Muscle of leg (tissue), 11 donors: ENCODE measurements around the gene PRM1. TPM values are rescaled to one million over a fixed set of nuclear protein-coding genes. Genes with fewer than 3 reads are reported as not detected.
"Not testable (repeated sequence)": the region's sequence is repeated elsewhere in the genome, so short reads cannot be mapped to it uniquely, and the experiment has no call there.

ENCODE experiments used
- DNase-seq: peaks from one replicate; pipeline ENCODE4 v3.0.0; 2013
- H3K27ac ChIP-seq: one replicate; pipeline ENCODE4 v1.5.1; 2013; ENCODE audit warnings: mild to moderate bottlenecking, low read length, control low read depth
- H3K27me3 ChIP-seq: one replicate; pipeline ENCODE4 v1.6.1; 2013; ENCODE audit warnings: low read length; ENCODE audit not compliant: control insufficient read depth, insufficient read depth
- H3K36me3 ChIP-seq: one replicate; pipeline ENCODE4 v1.6.1; 2013; ENCODE audit warnings: low read length; ENCODE audit not compliant: control insufficient read depth, insufficient read depth
- H3K4me1 ChIP-seq: one replicate; pipeline ENCODE4 v1.6.1; 2013; ENCODE audit warnings: low read length; ENCODE audit not compliant: control insufficient read depth, insufficient read depth
- H3K4me3 ChIP-seq: one replicate; pipeline ENCODE4 v1.5.1; 2013; ENCODE audit warnings: low read length, control low read depth
- H3K9me3 ChIP-seq: replicated peaks from 2 replicates; pipeline ENCODE4 v1.6.1; 2013; ENCODE audit warnings: low read depth, low read length; ENCODE audit not compliant: control insufficient read depth
- WGBS: methylation state at CpG from one replicate; pipeline ENCODE4 v1.1.5; 2013; ENCODE audit warnings: missing lambda C conversion rate; ENCODE audit not compliant: insufficient coverage; 5-methylcytosine and 5-hydroxymethylcytosine counted together
- polyA plus RNA-seq, 8 donors: library from polyadenylated mRNA; unstranded; fragments of 120-200 nt; gene quantifications; one replicate each; pipeline versions ENCODE4 v1.2.1 to v1.2.3, GENCODE V29; 2013; ENCODE audit warnings: inconsistent platforms in 1 of 8, low replicate concordance in 1 of 8; ENCODE audit not compliant: insufficient read length in 8 of 8, insufficient read depth in 1 of 8
- total RNA-seq: library from RNA; stranded (reverse); fragments of 120-200 nt; gene quantifications from one replicate; pipeline ENCODE4 v1.2.4, GENCODE V29; 2013

PRM1 gene
- total and polyA plus RNA-seq, 9 donors, result not detected

DNA sequence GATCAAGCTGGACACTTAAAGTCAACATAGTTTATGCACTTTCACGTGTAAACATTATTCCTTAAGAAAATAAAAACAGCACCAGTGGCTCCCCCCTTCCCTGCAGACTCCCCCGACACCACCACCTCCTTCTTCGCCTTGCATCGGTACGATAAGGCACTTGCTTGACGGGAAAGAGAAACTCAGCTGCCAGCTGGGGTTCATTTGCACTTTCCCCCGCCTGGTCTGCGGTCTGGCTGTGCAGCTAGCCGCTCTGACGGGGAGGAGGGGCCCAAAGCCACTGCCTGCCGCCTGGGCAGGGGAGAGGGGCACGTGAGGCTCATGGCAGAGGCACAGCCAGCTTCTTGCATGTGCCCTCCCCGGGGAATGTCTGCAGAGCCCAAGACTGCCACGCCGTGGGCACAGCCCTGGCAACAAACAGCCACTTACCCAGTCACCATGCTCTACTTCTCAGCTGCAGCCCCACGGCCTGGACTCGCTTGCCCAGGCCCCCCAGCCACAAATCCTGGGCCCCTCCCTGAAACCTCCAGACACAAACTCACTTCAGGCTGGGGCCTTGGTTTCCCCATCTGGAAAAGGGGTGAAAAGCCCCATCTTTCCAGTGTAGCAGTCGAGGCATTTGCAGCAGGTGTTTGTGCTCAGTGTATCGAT is 16.5 kb upstream of the PRM1 start:
- 5% methylated on average over 15 of the region's 19 CpGs for WGBS
- no peak overlapping the region for H3K27ac ChIP-seq
- H3K4me1 ChIP-seq, result peaks cover 16% of the 10 kb centered on the region

DNA sequence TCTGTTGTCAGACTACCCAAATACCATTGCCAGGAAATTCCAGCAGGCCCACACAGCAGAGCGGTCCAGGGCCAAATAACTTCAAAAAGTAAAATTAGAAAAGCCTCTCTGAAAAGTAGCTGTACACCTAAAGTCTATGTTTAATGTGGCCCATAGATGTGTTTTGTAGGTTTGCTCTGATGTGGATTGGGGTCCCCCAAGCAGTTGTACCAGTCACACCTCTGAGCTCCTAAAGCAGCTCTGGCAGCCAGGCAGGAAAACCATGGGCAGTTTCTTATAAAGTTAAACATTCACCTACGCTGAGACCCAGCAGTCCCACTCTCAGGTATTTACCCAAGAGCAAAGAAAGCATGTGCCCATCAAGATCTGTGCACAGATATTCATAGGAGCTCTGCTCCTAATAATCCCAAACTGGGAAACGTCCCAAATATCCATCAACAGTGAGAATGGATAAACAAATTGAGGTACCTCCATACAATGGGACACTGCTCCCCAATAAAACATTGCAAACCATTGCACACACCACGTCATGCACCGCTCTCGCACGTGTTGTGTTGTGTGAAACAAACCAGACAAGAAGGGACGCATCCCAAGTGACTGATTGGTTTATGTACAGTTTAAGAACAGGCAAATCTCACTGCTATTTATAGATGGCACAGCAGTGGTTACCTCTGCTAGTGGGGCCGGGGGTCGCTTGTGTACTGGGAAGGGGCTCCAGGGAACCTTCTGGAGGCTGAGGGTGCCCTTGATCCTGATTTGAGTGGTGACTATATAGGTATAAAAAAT is 15.8 kb upstream of the PRM1 start:
- no peak overlapping the region for H3K27ac ChIP-seq
- WGBS, result 54% methylated on average over 2 of the region's 10 CpGs

More for the DNA sequence above, 16.5 kb upstream of the PRM1 start:
- Histone ChIP-seq H3K36me3 (no peaks in the 10 kb centered on the region), H3K27me3 (no peaks in the 10 kb centered on the region), H3K9me3 (no peaks in the 10 kb centered on the region), H3K4me3 (no peak overlapping the region)
- peak; percentile 58 for DNase-seq

DNA sequence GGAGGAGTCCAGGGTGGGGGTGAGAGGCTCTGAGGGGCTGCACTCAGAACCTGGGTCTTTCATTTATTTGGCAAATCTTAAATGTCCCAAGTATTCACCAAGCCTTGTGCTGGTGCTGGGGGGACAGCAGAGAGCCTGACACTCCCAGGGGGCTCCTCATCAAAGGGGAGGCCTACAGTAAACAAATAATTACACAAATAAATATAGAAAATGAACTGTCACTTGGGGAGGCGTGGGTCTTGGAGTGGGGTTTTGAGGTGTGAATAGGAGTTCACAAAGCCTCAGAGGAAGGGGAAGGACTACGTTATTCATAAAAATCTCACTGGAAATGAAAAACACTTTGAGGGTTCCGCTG is 15.2 kb upstream of the PRM1 start:
- Histone ChIP-seq H3K9me3 (no peaks in the 10 kb centered on the region), H3K4me3 (no peak overlapping the region), H3K27me3 (no peaks in the 10 kb centered on the region), H3K36me3 (no peaks in the 10 kb centered on the region), H3K27ac (no peak overlapping the region), H3K4me1 (peaks cover 16% of the 10 kb centered on the region)
- no peak for DNase-seq
- WGBS, result 60% methylated on average over 1 of the region's 3 CpGs

More for the DNA sequence above, 15.8 kb upstream of the PRM1 start:
- H3K9me3 ChIP-seq, result no peaks in the 10 kb centered on the region
- no peak overlapping the region for H3K4me3 ChIP-seq
- no peaks in the 10 kb centered on the region for H3K36me3 ChIP-seq
- no peak for DNase-seq
- peaks cover 16% of the 10 kb centered on the region for H3K4me1 ChIP-seq
- H3K27me3 ChIP-seq, result no peaks in the 10 kb centered on the region

DNA sequence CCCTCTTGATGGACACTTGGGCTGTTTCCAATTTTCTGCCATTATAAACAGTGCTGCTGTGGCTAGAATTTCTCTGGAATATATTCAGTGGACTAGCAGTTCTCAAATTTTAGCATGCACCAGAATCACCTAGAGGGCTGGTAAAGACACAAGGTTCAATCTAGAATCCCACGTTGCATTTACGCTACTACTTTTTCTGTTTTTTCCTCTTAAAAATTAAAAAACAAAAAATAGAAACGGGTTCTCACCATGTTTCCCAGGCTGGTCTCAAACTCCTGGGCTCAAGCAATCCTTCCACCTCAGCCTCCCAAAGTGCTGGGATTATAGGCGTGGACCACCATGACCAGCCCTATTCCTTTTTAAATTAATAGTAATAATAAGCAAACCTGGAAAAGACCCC is 14.5 kb upstream of the PRM1 start:
- no peaks in the 10 kb centered on the region for H3K9me3 ChIP-seq
- WGBS, result 80% methylated on average over 3 of the region's 4 CpGs
- no peaks in the 10 kb centered on the region for H3K36me3 ChIP-seq
- DNase-seq, result no peak
- H3K27ac ChIP-seq, result no peak overlapping the region
- no peak overlapping the region for H3K4me3 ChIP-seq
- H3K4me1 ChIP-seq, result peaks cover 16% of the 10 kb centered on the region
- H3K27me3 ChIP-seq, result no peaks in the 10 kb centered on the region

DNA sequence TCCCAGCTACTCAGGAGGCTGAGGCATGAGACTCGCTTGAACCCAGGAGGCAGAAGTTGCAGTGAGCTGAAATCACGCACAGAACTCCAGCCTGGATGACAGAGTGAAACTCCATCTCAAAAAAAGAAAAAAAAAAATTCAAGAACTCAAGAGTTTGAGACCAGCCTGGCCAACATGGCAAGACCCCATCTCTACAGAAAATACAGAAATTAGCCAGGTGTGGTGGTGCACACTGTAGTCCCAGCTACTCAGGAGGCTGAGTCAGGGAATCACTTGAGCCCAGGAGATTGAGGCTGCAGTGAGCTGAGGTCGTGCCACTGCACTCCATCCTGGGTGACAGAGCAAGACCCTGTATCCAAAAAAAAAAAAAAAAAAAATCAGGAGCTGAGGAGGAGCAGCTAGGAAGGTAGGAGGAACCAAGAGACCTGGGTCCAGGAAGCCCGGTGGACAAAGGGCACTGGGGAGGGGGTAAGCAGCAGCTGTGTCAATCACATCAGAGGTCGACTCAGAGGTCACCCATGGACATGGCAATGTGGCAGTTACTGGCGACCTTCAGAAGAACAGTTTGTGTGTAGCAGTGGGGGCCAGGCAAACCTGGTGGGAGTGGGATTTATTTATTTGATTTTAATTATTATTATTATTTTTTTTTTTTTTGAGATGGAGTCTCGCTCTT is 11.1 kb upstream of the PRM1 start:
- DNase-seq, result no peak
- WGBS, result 85% methylated on average over 2 of the region's 7 CpGs
- Histone ChIP-seq H3K4me1 (peaks cover 8% of the 10 kb centered on the region), H3K27me3 (no peaks in the 10 kb centered on the region), H3K9me3 (no peaks in the 10 kb centered on the region), H3K27ac (no peak overlapping the region), H3K4me3 (no peak overlapping the region), H3K36me3 (no peaks in the 10 kb centered on the region)

DNA sequence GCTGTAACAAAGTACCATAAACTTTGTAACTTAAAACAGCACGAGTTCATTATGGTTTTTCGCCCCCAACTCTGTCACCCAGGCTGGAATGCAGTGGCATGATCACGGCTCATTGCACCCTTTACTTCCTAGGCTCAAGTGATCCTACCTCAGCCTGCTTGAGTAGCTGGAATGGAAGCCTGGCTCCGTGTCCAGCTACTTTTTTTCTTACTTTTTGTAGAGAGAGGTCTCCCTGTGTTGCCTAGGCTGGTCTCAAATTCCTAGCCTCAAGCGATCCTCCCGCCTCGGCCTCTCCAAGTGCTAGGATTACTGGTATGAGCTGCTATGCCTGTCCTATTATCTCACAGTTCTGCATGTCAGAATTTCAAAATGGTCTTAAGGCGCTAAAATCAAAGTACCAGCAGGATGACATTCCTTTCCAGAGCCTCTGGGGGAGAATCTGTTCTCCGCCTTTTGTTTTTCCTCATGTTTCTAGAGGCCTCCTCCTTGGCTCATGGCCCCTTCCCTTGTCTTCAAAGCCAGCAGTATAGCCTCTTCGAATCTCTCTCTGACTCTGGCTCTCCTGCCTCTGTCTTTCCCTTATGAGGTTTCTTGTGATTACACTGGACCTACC is 10.1 kb upstream of the PRM1 start:
- 35% methylated on average over 6 of the region's 10 CpGs for WGBS
- H3K36me3 ChIP-seq, result no peaks in the 10 kb centered on the region
- no peaks in the 10 kb centered on the region for H3K9me3 ChIP-seq
- no peaks in the 10 kb centered on the region for H3K27me3 ChIP-seq
- H3K4me3 ChIP-seq, result no peak overlapping the region
- DNase-seq, result peak; percentile 47
- H3K27ac ChIP-seq, result no peak overlapping the region
- H3K4me1 ChIP-seq, result no peaks in the 10 kb centered on the region

DNA sequence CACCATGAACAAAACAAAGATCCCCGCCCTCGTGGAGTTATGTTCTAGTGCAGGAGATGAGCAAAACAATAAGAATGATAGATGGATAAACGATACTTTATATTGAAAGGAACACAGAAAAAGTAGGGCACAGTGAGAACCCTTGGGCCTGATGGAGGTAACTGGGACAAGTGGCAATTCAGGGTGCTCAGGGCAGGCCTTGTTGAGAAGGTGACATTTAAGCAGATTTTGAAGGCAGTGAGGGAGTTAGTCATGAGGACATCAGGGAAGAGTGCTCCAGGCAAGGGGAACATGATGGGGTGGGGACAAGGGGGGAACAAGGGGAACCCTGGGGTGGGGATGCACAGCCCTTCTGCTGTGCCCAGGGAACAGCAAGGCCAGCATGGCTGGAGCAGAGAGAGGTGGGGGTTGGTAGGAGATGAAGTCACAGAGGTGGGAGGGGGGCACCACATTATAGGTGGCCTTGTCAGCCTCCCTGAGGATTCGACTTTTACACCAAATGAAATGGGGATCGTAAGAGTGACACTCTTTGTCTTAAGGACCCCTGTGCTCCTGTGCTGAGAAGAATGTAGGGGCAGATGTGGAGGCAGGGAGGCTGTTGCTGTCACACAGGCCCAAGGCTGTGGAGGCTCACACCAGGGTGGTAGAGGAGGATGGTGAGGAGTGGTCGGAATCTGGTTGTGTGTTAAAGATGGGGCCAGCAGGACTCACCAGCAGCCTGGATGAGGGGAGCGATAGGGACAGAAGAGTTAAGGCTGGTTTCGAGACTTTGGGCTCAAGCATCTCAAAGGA is 9.2 kb upstream of the PRM1 start:
- no peak for DNase-seq
- Histone ChIP-seq H3K4me3 (no peak overlapping the region), H3K27ac (no peak overlapping the region), H3K9me3 (no peaks in the 10 kb centered on the region), H3K36me3 (no peaks in the 10 kb centered on the region), H3K4me1 (no peaks in the 10 kb centered on the region), H3K27me3 (no peaks in the 10 kb centered on the region)
- WGBS, result 91% methylated on average over 8 of the region's 8 CpGs

DNA sequence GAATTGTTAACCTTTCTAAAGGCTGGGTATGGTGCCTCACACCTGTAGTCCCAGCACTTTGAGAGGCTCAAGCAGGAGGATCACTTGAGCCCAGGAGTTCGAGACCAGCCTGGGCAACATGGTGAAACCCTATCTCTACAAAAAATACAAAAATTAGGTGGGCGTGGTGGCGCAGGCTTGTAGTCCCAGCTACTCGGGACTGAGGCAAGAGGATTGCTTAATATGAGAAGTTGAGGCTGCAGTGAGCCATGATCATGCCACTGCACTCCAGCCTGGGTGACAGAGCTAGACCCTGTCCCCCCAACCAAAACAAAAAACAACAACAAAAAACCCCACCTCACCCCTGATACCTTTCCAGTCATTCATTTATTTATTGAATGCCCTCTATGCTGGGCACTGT is 8.6 kb upstream of the PRM1 start:
- H3K27me3 ChIP-seq, H3K36me3 ChIP-seq, DNase-seq, H3K4me1 ChIP-seq, H3K27ac ChIP-seq, H3K4me3 ChIP-seq, H3K9me3 ChIP-seq: not testable (repeated sequence)
- WGBS, result no CpG with 5 or more reads among the region's 4 CpGs

DNA sequence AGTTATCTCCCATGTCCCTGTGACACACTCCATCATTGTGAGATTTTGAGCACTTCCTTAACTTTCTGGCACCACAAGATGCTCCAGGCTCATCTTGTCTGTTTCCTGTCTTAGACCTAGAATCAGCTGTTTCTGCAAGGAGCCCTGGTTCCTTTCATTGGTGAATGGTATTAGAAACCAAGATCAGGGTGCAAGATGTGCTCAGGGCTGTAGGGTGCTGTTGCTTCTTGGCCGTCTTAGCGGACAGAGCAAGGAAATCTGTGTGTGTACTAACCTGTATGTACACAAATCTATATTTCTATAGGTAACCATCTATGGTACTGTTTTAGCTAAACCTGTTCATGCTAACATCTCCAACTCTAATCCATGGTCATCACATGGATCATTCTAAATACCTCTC is 8.1 kb upstream of the PRM1 start:
- Histone ChIP-seq H3K4me3 (no peak overlapping the region), H3K27ac (no peak overlapping the region), H3K9me3 (no peaks in the 10 kb centered on the region), H3K36me3 (no peaks in the 10 kb centered on the region), H3K4me1 (no peaks in the 10 kb centered on the region), H3K27me3 (no peaks in the 10 kb centered on the region)
- no CpG with 5 or more reads among the region's 2 CpGs for WGBS
- no peak for DNase-seq
